T-cell (primary cell): ENCODE results near the gene ANKRD37. TPM values are rescaled to one million over a fixed set of nuclear protein-coding genes. Genes with fewer than 3 reads are reported as not detected.

ENCODE experiments used
- ATAC-seq, 4 experiments: fragments of 200-7000 bp in 3 of 4; fragments of 150-1000 bp in 1 of 4; cut with Tn5 transposase; replicated peaks in 1 of 4; 1 replicate in 3 of 4; 2 replicates in 1 of 4; pipeline ENCODE4 v1.10.0; 2021; ENCODE audit warnings: moderate library complexity in 3 of 4, mild to moderate bottlenecking in 2 of 4, moderate number of reproducible peaks in 1 of 4
- CTCF ChIA-PET, 2 donors: fragments of 300-600 bp; sonication (Branson Sonifier 250); formaldehyde crosslinking; loops; one replicate each; lab custom pipeline; 2022; ENCODE audit warnings: antibody characterized with exemption in 2 of 2; lab: Charles Lee
- POLR2A ChIA-PET, 2 donors: fragments of 300-600 bp; sonication (Branson Sonifier 250); formaldehyde crosslinking; loops; one replicate each; lab custom pipeline; 2022; ENCODE audit warnings: antibody characterized with exemption in 2 of 2; lab: Charles Lee
- DNase-seq, 35 experiments: peaks; one replicate each; pipeline versions ENCODE4 v3.0.0 to v3.0.0-alpha.2; 2013 to 2023
- H3K27ac ChIP-seq: one replicate; pipeline ENCODE4 v1.5.1; 2013; ENCODE audit warnings: low read length
- H3K27me3 ChIP-seq, 2 experiments: replicated peaks in 1 of 2; 1 replicate in 1 of 2; 2 replicates in 1 of 2; pipeline versions ENCODE4 v1.6.1 to v1.7.0; 2013; ENCODE audit warnings: low read length in 1 of 2, mixed read lengths in 1 of 2; ENCODE audit not compliant: control insufficient read depth in 2 of 2, insufficient read depth in 2 of 2; ENCODE audit errors: extremely low read depth in 1 of 2
- H3K36me3 ChIP-seq, 2 donors: 1 replicate in 1 of 2; 2 replicates in 1 of 2; pipeline versions ENCODE4 v1.6.1 to v1.7.0; 2013; ENCODE audit warnings: low read length in 1 of 2; ENCODE audit not compliant: control insufficient read depth in 2 of 2, insufficient read depth in 1 of 2; ENCODE audit errors: extremely low read depth in 1 of 2
- H3K4me1 ChIP-seq, 2 experiments: 1 replicate in 1 of 2; 2 replicates in 1 of 2; pipeline versions ENCODE4 v1.6.1 to v1.7.0; 2013; ENCODE audit warnings: low read length in 2 of 2, mixed read lengths in 1 of 2; ENCODE audit not compliant: insufficient read depth in 2 of 2, control insufficient read depth in 1 of 2; ENCODE audit errors: extremely low read depth in 1 of 2
- H3K4me3 ChIP-seq, 2 donors: 1 replicate in 1 of 2; 2 replicates in 1 of 2; pipeline versions ENCODE4 v1.5.1 to v1.7.0; 2013; ENCODE audit warnings: mild to moderate bottlenecking in 2 of 2, low read length in 1 of 2, moderate library complexity in 1 of 2; ENCODE audit not compliant: control insufficient read depth in 1 of 2; ENCODE audit errors: extremely low read depth in 1 of 2
- H3K9me3 ChIP-seq: 2 replicates; pipeline ENCODE4 v1.7.0; 2013
- H3K27ac Mint-ChIP-seq, 2 donors: one replicate each; pipeline ENCODE4 v1.8.0; 2020 to 2021; ENCODE audit warnings: mild to moderate bottlenecking in 2 of 2, mixed read lengths in 2 of 2
- H3K27me3 Mint-ChIP-seq, 2 donors: one replicate each; pipeline ENCODE4 v1.8.0; 2021 to 2022; ENCODE audit warnings: mixed read lengths in 2 of 2
- H3K36me3 Mint-ChIP-seq: one replicate; pipeline ENCODE4 v1.8.0; 2021; ENCODE audit warnings: mixed read lengths
- H3K4me1 Mint-ChIP-seq, 3 donors: one replicate each; pipeline ENCODE4 v1.8.0; 2020 to 2022; ENCODE audit warnings: mixed read lengths in 3 of 3, mild to moderate bottlenecking in 1 of 3
- H3K4me3 Mint-ChIP-seq, 3 donors: one replicate each; pipeline ENCODE4 v1.8.0; 2020 to 2022; ENCODE audit warnings: mild to moderate bottlenecking in 3 of 3, mixed read lengths in 3 of 3, moderate library complexity in 3 of 3
- H3K9me3 Mint-ChIP-seq, 3 donors: one replicate each; pipeline ENCODE4 v1.8.0; 2020 to 2022; ENCODE audit warnings: mixed read lengths in 3 of 3
- WGBS: methylation state at CpG from one replicate; pipeline ENCODE4 v1.1.5; 2013; ENCODE audit warnings: missing lambda C conversion rate; ENCODE audit not compliant: insufficient coverage; 5-methylcytosine and 5-hydroxymethylcytosine counted together
- total RNA-seq, 35 experiments: library from RNA in 6 of 35; stranded (reverse) in 6 of 35; fragments of 120-200 nt in 1 of 35; gene quantifications; one replicate each; pipeline versions ENCODE4 v1.2.1 to v1.2.4 and lab custom pipeline; 2013 to 2026

ANKRD37 gene
- total RNA-seq, 5 donors from 2014 or later (not counting 1 experiment from before 2014, with no cell fraction given): 5.5 to 16.0 (median 7.9) TPM

DNA sequence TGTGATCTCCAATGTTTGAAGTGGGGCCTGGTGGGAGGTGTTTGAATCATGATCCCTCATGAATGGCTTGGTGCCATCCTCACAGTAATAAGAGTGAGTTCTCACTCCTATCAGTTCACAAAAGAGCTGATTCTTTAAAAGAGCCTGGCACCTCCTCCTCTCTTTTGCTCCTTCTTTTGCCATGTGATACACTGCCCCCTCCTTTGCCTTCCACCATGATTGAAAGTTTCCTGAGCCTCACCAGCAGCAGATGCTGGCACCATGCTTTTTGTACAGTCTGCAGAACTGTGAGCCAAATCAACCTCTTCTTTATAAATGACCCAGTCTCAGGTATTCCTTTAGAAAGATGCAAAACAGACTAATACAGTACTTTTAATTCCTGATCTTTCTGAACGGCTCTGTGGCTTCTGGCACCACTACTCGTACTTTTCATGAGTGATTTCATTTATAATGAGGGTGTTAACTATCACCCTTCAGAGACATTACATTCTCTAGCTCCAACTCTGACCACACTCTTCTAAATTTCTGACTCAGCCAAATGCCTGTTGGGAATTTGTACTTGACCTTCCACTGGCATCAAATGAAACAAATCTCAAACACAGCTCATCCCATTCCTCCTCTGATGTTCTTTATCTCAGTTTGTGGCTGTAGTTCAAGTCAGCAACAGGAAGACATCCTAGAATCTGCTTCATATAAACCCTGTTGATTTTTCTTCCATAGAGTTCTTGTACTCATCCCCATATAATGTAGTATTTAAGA is 24.9 kb downstream of the ANKRD37 start:
- ChIA-PET POLR2A (no interaction called here), CTCF (interaction anchor here in 1 of 2 donors (0.6 kb wide), 1 partner anchor 29 kb away, joined by 3 read pairs; no protein-coding TSS in a partner anchor)
- H3K4me3 Mint-ChIP-seq: no peak overlapping the region
- DNase-seq (no peak), ATAC-seq (no peak)
- no peaks in the 10 kb centered on the region for H3K9me3 ChIP-seq
- peaks cover 0 to 4% of the 10 kb centered on the region in 2 experiments for H3K27me3 ChIP-seq
- H3K4me1 ChIP-seq: peaks cover 8 to 20% of the 10 kb centered on the region in 2 experiments
- no peak overlapping the region for H3K27ac Mint-ChIP-seq
- H3K4me1 Mint-ChIP-seq: peaks cover 33 to 44% (median 34%) of the 10 kb centered on the region in 3 donors
- WGBS: no CpG with 5 or more reads among the region's 2 CpGs
- H3K27ac ChIP-seq: no peak overlapping the region
- H3K27me3 Mint-ChIP-seq: no peaks in the 10 kb centered on the region
- H3K36me3 ChIP-seq: peaks cover 0 to 19% of the 10 kb centered on the region in 2 donors
- no peaks in the 10 kb centered on the region for H3K9me3 Mint-ChIP-seq
- no peak overlapping the region for H3K4me3 ChIP-seq
- H3K36me3 Mint-ChIP-seq: peaks cover 30% of the 10 kb centered on the region

GRCh38 chr4:185424905-185425646 is 28.4 kb downstream of the ANKRD37 start:
- Histone ChIP-seq H3K4me3 (peak overlapping the region; percentile 92 to 95), H3K27ac (peak overlapping the region; percentile 99), H3K9me3 (no peaks in the 10 kb centered on the region), H3K36me3 (peaks cover 0 to 6% of the 10 kb centered on the region in 2 donors), H3K27me3 (peaks cover 0 to 13% of the 10 kb centered on the region in 2 experiments), H3K4me1 (peaks cover 8 to 21% of the 10 kb centered on the region in 2 experiments)
- POLR2A ChIA-PET: interaction anchor here (0.5 to 3.4 kb wide), 14 partner anchors 8 to 1980 kb away, joined by 3 to 51 read pairs (median 4); partner anchors contain the start of genes ANKRD37 (in 2 of the 2), LRP2BP (in 2 of the 2) and CDKN2AIP (in 1 of the 2)
- DNase-seq (peak in 4 of 35 experiments; percentile 3 to 42 (median 5)), ATAC-seq (no peak)
- Mint-ChIP-seq H3K27ac (peak overlapping the region; percentile 98 to 100), H3K36me3 (peaks cover 13% of the 10 kb centered on the region), H3K9me3 (no peaks in the 10 kb centered on the region), H3K27me3 (peaks cover 0 to 3% of the 10 kb centered on the region in 2 donors), H3K4me1 (peaks cover 33 to 42% (median 34%) of the 10 kb centered on the region in 3 donors), H3K4me3 (peak overlapping the region; percentile 86 to 92 (median 86))
- WGBS: 23% methylated on average over 8 of the region's 13 CpGs
- CTCF ChIA-PET: interaction anchor here in 1 of 2 donors (0.5 to 2.5 kb wide), 6 partner anchors 29 to 1974 kb away, joined by 3 to 16 read pairs (median 3); partner anchors contain the start of genes ANKRD37 and LRP2BP

- POLR2A ChIA-PET: interaction anchor here (0.7 to 3.4 kb wide), 11 partner anchors 9 to 1981 kb away, joined by 3 to 51 read pairs (median 4); partner anchors contain the start of genes ANKRD37 (in 2 of the 2), LRP2BP (in 2 of the 2) and CDKN2AIP (in 1 of the 2)
- H3K27ac ChIP-seq: peak within 1 kb of the TSS; percentile 99
- H3K9me3 Mint-ChIP-seq: no peaks in the 10 kb centered on the region
- H3K36me3 ChIP-seq: peaks cover 0 to 6% of the 10 kb centered on the region in 2 donors
- H3K4me3 Mint-ChIP-seq: peak within 1 kb of the TSS; percentile 86 to 92 (median 86)
- CTCF ChIA-PET: interaction anchor here (0.5 to 2.5 kb wide), 10 partner anchors 11 to 1975 kb away, joined by 3 to 16 read pairs (median 3); partner anchors contain the start of genes ANKRD37 (in 1 of the 2) and LRP2BP (in 1 of the 2)
- DNase-seq (peak; percentile 71 to 96 (median 85)), ATAC-seq (peak; percentile 88 to 92 (median 92))
- 0% methylated on average over 50 of the region's 66 CpGs for WGBS
- peaks cover 33 to 40% (median 34%) of the 10 kb centered on the region in 3 donors for H3K4me1 Mint-ChIP-seq
- peaks cover 0 to 3% of the 10 kb centered on the region in 2 donors for H3K27me3 Mint-ChIP-seq
- peak within 1 kb of the TSS; percentile 92 to 95 for H3K4me3 ChIP-seq
- peaks cover 8 to 21% of the 10 kb centered on the region in 2 experiments for H3K4me1 ChIP-seq
- H3K36me3 Mint-ChIP-seq: peaks cover 13% of the 10 kb centered on the region
- peaks cover 2 to 13% of the 10 kb centered on the region in 2 experiments for H3K27me3 ChIP-seq
- H3K27ac Mint-ChIP-seq: peak within 1 kb of the TSS; percentile 98 to 100
- H3K9me3 ChIP-seq: no peaks in the 10 kb centered on the region
These were observed 29.2 kb downstream of the ANKRD37 start, which contains the start of gene UFSP2 for GRCh38 chr4:185425647-185426352. TSS of gene UFSP2 (minus strand) at chr4:185425964. CDS start at chr4:185425868, 96 bp downstream.

GRCh38 chr4:185426960-185427688 is 30.5 kb downstream of the ANKRD37 start:
- no peak overlapping the region for H3K27ac ChIP-seq
- ChIA-PET CTCF (interaction anchor here (0.5 to 1.1 kb wide), 5 partner anchors 9 to 198 kb away, joined by 3 to 4 read pairs (median 4); partner anchors contain the start of gene ANKRD37 (in 1 of the 2)), POLR2A (no interaction called here)
- DNase-seq: peak in 1 of 35 experiments; percentile 6
- Mint-ChIP-seq H3K4me1 (peaks cover 24 to 27% (median 27%) of the 10 kb centered on the region in 3 donors), H3K27me3 (peaks cover 3 to 4% of the 10 kb centered on the region in 2 donors), H3K4me3 (peak overlapping the region in 2 of 3 donors; percentile 14 to 19), H3K9me3 (no peaks in the 10 kb centered on the region), H3K36me3 (peaks cover 2% of the 10 kb centered on the region), H3K27ac (peak overlapping the region in 1 of 2 donors; percentile 31)
- WGBS: 90% methylated on average over 8 of the region's 22 CpGs
- peaks cover 2 to 13% of the 10 kb centered on the region in 2 experiments for H3K27me3 ChIP-seq
- ATAC-seq: no peak
- no peaks in the 10 kb centered on the region for H3K9me3 ChIP-seq
- H3K36me3 ChIP-seq: peaks cover 0 to 2% of the 10 kb centered on the region in 2 donors
- peaks cover 8 to 19% of the 10 kb centered on the region in 2 experiments for H3K4me1 ChIP-seq
- no peak overlapping the region for H3K4me3 ChIP-seq

DNA sequence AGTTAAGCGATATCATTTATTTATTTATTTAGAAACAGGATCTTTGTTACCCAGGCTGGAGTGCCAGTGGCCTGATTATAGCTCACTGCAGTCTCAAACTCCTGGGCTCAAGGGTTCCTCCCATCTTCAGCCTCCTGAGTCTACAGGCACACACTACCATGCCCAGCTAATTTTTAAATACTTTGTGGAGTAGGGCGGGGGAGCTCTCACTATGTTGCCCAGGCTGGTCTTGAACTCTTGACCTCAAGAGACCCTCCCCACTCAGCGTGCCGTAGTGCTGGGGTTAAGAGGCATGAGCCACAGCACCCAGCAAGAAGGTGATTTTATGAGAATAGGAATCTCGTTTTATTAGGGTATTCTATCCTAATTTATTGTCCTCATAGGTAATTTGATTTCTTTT is 33.0 kb downstream of the ANKRD37 start:
- H3K9me3 ChIP-seq: no peaks in the 10 kb centered on the region
- peaks cover 3 to 4% of the 10 kb centered on the region in 2 donors for H3K27me3 Mint-ChIP-seq
- POLR2A ChIA-PET: interaction anchor here in 1 of 2 donors (0.9 kb wide), 1 partner anchor 22 kb away, joined by 3 read pairs; no protein-coding TSS in a partner anchor

More for the DNA sequence above, 33.0 kb downstream of the ANKRD37 start:
- Mint-ChIP-seq H3K4me3 (no peak overlapping the region), H3K4me1 (peaks cover 7 to 13% (median 8%) of the 10 kb centered on the region in 3 donors), H3K9me3 (no peaks in the 10 kb centered on the region), H3K27ac (no peak overlapping the region), H3K36me3 (no peaks in the 10 kb centered on the region)
- Histone ChIP-seq H3K27ac (no peak overlapping the region), H3K4me1 (peaks cover 7 to 15% of the 10 kb centered on the region in 2 experiments), H3K27me3 (peaks cover 2 to 16% of the 10 kb centered on the region in 2 experiments), H3K4me3 (no peak overlapping the region), H3K36me3 (no peaks in the 10 kb centered on the region)
- ATAC-seq (no peak), DNase-seq (no peak)
- no CpG with 5 or more reads among the region's 5 CpGs for WGBS
- CTCF ChIA-PET: no interaction called here
